Activated T-cell treated with anti-CD3 and anti-CD28 coated beads, Interleukin-2, amount 50 U/mL, for 48 hours (primary cell): ENCODE results near the gene FPGS.
"Not testable (repeated sequence)": the region's sequence is repeated elsewhere in the genome, so short reads cannot be mapped to it uniquely, and the experiment has no call there.

Experiments used
- DNase-seq, 2 experiments: peaks; one replicate each; pipeline ENCODE4 v3.0.0-alpha.2; 2020

Gene FPGS

DNA sequence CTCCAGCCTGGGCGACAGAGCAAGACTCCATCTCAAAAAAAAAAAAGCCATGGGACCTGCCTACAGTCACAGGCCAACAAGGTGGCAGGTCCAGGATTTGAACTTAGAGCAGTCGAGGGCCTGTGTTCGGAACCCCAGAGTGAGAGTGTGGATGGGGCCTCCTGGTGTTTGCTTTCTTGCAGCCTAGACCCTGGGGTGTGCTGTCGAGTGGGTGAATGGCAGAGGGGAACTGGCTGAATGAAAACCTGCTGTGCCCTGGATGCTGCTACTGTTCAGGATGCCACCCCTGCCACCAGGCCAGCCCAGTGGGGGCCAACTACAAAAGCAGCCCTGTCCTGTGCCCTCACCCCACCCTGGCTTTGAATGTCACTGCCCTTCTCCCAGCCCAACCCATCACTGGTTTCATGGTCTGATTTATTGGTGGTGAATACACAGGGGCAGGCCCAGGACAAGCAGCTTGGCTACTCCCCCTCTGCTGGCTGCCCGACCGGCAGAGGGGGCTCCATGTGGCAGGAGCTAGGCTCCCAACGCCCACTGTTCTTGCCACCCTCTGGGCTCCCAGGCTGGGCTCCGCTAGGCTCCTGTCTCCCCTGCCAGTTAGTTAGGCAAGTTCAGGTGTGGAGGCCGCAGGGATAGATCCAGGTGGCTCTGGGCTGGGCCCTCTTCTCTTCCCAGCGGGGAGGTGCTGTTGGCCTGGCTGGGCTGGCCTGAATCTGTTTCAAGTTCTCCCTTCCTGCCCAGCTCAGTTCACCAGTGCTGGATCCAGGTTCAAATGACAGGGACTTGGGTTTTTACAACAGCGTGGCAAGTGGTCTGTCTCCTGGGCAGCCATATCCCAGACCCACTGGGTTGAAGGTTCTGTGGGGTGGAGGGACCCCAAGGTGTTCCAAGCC is 12.2 kb downstream of the FPGS start:
- no peak for DNase-seq

DNA sequence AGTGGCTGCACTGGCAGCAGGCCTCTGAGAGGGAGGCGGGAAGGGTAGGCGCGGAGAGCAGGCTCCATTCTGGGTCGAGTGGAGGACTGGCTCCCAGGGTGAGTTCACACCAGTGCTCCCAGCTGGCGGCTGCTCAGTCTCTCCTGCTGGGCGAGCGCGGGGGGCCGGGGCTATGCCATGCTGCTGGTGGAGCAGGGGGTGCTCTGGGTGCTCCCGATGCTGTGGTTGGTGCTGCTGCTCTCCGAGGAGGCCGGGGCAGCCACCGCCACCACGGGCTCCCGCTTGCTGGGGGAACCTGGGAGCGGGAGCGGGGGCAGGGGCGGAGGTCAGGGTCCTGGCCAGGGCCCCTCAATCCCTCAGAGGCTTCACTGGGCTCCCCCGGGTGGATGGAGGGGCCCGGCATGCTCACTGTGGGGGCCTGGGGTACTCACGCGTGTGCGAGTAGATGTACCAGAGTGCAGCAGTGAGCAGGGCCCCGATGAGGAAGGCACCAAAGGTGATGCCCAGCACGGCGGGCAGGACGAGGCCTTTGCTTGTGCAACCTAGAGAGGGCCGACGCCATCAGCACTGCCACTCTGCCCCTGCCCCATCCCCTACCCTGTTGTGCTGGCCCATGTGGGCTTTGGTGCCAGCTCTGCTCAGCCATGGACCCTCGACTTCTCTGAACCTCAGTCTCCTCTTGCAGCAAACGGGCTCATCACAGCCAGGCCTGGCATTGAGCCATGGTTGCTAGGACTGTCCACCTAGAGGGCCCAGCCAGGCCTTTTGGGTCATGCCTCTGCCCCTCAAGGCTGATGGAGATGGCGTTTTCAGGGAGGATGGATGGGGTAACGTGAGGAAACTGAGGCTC is 13.1 kb downstream of the FPGS start:
- DNase-seq = no peak

DNA sequence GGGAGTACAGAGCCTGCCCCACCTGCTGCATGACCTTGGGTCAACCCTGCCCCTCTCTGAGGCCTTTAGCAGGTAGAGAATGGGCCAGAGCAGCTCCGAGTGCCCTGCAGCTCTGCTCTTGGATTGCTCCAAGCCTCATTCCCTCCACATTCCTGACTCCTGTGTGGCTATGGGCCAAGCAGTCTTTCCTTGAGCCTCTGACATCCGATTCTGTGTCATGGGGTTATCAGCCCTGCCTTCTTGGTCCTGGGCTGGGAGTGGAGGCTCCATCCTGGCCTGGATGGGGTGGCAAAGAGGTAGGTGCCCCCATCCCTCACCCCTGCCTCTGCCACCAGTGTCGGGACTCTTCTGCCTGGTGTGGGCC is 13.7 kb downstream of the FPGS start:
- no peak for DNase-seq

DNA sequence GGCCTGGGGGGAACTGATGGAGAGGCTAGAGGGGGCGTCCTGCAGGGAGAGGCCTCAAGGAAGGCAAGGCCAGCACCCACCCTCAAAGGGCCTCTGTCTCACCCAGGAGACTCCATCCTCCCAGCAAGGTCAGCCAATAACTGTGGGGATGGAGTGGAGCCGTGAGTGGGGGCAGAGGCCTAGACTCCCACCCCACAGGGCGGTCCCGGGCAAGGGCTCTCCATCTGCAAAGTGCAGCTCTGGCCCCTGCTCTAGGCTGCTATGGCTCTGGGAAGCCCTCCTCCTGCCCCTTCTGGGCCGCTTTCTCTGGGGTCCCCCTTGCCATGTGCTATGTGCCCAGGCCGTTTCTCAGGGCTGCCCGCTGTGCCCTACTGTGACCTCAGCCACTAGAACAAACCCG is 14.0 kb downstream of the FPGS start:
- DNase-seq = no peak

DNA sequence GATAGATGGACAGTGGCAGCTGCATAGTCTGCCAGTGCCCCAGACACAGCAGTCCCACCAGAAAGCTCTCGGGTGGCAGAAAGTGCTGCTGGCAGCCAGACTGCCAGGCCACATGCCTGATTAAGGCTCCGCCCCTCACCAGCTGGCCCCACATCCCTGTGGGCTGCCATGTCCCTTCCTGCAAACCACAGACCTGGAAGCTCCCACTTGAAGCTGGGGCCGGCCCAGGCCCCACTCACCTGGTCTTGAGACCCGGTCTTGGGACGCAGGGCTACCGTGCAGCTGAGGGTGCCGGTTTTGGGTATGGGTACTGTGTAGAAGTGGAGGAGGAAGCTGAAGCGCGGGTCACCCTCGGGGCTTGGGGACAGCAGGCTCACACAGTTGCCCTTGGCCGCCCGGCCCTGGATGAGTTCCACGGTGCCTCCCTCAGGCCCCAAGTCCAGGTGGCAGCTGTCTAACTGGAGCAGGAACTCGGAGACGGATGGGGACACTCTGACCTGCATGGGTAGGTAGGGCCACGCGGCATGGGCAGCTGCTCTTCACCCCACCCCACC is 15.3 kb downstream of the FPGS start:
- DNase-seq = no peak

DNA sequence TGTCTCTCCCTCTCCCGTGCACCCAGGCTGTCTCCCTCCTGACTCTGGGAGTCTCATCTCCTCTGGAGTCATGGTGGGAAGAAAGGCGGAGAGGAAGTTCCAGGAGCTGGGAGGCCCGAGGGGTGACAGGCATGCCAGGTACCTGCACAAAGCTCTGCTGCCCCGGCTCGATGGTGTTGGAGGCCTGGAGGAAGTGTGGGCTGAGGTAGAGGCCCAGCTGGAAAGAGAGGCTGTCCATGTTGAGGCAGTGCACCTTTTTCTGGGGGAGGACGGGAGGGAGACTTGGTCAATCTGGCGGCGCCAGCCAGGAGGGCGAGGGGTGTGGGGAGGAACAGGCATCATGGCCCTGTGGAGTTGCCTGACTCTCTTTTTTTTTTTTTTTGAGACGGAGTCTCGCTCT is 15.9 kb downstream of the FPGS start:
- no peak for DNase-seq

DNA sequence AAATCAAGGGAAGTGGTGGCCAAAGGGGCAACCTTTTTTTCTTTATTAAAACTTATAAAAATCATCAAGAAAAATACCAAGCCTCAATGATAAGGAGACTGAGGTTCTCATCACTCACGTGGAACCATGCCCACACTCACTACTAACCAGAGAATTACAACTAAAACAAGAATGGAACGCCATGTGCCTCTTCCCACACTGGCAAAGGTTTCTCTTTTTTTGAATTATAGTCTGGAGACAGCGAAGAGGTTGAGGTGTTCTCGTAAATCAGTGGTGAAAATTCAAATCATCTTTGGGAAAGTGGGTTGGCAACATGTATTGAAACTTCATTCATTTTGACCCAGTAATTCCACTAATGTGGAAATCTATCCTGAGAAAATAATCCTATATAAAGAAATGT is 19.4 kb downstream of the FPGS start:
- DNase-seq = no peak

DNA sequence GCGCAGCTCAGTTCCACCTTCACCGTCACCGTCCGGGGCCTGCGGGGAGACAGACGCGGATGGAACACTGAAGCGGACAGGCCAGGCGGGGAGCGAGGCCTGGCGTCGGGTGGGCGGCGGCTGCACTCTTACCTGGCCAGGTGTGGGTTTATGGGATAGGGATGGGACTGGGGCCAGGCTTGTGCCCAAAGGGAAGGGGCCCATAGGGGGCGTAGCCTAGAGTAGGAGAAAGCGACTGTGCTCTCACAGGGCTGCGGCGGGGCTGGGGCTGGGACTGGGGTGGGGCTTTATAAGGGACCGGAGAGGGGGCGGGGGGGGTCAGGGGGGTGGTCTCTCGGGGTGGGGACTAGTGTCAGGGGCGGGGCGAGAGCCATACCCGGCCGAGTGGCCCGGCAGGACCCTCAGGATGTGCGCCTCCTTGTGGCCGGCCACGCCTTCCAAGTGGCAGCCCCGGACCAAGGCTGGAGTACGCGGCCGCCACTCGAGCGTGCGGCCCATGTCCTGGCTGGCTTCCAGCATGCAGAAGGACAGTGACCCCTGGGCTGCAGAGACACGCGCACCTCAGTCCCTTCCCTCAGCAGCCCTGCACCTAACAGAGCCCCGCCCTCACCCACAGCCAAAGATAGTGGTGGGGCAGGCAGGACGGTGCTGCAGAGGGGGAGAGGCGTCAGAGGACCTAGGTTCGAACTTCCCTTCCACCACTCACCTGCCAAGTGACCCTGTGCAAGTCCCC is 22.8 kb downstream of the FPGS start:
- DNase-seq = no peak

DNA sequence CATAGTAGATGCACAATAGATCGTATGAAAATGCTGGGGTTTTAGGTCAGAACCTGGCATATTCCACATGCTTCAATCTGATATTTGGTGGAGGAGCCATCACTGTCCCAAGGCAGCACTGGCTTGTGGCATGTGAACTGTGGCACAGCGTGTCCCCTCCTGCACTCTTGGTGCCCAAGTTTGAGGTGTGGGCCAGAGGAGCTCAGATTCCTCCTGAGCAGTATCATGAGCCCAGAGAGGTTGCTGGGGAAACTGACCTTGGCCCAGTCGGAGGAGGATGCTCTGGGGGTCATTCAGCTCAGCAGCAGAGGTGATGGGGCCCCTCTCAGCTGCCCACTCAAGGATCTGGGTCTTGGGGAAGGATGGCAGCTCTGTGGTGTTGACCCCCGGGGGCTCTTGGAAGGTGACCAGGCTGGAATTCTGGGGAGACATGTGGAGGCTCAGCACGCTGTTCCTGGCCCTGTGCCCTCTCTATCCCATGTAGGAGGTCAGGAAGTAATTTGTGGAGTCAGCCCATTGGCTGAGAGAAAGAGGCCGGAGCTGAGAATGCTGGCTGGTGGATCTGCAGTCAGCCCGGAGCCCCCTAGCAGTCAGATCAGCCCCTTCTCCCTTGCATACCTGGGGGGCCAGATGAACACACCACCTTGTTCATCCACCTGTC is 23.7 kb downstream of the FPGS start:
- no peak for DNase-seq

DNA sequence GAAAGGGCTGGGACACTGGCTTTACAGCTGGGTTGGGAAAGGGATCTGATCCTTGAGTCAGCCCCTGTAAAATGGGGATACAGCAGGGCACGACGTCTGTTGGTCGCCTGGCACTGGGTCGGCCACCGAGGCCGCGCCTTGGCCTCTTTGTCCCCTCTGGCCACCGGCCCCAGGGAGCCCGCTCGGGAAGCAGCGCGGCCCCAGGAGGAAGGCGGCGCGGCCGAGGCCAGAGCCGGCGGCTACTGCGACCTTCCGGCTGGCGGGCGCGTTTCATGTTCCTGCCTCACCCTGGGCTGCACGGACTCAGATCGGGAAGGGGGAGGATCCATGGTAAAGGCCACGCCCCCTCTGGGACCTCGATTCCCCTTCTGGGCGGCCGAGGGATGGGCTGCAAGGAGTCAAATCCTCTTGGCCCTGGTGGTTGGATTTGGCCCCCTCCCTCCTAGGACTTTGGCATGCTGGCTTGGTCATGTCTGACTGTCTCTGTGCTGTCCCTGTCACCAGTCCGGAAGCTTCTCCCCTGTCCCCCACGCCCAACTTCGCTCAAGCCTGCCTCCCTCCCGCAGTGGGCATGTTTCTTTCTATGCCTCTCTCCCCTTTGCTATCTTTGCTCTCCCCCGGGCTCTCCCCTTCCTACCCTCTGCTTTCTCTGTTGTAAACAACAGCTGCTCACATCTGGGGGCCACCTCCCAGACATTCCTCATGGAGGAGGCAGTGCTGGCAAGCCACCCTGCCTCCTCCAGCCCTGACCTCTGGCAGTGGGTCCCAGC is 25.8 kb downstream of the FPGS start:
- DNase-seq = no peak

DNA sequence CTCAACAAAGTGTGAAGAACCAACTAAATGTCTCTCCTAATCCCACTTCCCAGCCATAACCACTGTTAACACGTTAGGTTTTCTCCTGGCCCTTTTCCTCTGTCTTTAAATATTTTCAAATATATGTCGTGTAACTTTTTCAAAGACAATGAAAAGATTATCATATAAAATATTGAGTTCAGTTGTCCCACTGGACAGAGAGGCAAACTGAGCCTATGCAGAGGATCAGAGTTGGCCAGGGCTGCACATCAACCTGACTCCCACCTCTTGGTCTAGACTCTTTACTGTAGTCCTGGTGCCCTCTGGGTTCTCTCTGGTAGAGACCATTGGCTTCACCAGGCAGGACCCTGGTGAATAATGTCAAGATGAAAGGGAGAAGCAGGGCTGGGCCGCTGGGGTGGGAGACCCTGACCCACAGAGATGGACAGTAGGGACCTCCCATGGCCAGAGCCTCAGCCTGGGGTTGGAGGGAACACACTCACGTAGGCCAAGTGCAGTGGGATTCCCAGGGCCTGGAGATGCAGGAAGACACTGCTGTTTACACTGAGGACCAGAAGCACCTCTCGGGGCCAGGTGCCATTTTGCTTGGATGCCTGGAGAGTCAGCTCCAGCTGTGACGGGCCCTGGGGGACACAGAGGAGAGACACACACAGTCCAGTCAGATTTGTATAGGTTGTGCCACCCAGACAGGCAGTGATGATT is 26.7 kb downstream of the FPGS start:
- no peak for DNase-seq

DNA sequence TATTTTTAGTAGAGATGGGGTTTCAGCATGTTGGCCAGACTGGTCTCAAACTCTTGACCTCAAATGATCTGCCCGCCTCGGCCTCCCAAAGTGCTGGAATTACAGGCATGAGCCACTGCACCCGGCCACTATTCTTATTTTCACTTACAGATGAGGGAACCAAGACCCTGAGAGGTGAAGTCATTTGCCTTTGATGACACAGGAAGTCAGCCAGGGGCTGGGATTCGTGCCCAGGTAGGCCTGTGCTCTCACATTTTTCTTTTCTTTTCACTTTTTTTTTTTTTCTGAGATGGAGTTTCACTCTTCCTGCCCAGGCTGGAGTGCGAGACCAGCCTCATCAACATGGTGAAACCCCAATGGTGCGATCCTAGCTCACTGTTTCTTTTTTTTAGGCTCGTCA is 29.6 kb downstream of the FPGS start:
- DNase-seq = no peak

DNA sequence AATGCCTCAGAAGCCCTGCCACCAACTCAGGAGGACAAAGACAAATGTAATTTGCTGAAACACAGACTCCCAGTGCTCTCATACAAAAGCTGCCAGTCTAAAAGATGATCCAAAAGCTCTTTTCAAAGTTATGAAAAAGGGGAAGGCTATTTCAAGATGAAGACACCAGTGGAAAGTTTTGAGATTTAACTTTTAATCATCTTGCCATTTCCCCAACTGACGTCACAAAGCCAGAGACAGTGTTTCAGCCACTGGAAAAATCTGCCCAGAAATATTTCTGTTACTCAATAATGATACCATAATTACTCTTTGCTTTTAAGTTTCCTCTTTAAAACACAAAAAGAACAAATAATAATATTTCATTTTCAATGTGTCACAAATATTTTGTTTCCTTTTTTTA is 30.9 kb downstream of the FPGS start:
- DNase-seq = no peak

DNA sequence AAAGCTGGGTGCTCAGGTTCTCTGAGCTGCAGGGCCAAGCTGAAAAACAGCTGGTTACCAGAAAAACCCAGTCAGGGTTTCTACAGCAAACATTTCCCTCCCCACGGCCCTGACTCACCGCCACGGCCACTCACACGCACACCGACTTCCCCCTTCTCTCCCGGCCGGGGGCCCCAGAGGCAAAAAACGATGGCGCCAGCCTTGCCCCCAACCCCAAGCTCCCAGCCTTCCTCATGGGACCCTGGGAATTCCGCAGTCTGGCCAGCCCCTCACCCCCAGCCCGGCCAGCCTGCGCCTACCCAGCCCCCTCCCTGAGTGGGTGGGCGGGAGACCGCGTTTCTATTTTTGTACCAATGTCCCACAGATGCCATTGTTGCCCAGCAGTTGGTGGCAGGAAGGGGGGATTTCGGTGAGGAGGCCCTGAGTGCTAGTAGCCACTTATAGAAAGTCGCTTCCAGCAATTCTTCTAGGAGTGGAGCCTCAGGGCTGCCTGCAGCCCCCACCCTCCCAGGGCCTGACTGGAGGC is 33.4 kb downstream of the FPGS start:
- DNase-seq = peak; percentile 57 to 64

DNA sequence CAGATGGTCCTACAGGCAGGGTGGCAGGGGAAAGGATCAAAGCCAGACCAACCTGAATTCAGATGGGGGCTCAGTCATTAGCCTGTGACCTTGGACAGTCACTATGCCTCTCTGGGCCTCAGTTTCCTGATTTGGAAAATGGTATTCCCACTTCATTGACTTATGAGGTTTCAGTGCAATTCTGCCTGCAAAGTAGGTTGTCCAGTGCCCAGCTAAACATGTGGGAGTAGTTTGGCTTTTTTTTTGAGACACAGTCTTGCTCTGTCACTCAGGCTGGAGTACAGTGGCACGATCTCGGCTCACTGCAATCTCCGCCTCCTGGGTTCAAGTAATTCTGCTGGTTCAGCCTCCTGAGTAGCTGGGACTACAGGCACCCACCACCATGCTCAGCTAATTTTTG is 33.9 kb downstream of the FPGS start:
- not testable (repeated sequence) for DNase-seq

DNA sequence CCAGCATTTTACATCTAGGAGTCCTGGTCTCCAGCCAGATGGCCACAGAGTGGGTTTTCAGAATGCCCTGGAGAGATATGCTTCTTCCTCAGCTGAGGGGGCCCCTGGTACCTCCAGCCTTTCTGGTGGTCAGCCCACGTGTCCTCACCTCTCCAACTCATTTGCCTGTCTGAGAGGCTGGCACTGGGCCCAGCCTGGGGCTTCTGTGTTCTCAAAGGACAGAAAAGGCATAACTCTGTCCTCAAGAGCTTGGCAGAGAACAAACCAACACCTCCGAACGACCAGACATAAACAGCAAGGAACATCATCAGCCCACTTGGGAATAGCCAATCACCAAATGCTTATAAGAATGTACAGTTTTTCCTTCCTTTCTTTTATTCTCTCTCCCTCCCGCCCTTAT is 34.7 kb downstream of the FPGS start:
- no peak for DNase-seq

DNA sequence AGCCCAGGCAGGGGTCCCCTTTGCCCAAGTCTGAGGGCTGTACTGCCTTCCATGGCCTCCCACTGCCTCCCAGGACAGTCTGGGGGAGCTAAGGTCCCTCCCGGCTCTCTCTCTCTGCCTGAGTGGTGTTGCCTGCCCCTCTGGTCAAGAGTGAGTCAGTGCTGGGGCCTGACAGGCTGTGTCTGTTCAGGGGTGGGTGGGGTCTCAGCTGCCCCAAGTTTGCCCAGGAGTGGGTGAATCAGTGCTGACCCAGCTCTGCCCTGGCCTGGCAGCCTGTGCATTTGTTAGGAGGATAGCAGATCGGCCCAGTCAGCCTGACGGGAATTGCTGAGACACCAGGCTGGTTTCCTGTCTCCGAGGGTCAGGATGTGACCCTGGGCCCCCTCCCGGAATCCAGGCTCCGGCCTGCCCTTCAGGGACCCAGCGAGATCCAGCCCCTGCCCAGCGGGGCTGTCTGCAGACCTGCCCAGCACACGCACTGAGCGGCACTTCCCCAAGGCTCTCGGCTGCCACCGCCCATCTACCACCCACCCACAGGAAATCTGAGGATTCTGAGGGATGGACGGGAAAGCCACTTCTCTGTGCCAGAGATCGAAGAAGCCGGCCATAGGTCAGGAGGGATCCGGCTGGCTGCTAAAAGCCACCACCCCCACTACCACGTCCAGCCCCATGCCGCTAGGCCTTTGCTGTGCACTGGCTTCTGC is 35.8 kb downstream of the FPGS start:
- DNase-seq = no peak

DNA sequence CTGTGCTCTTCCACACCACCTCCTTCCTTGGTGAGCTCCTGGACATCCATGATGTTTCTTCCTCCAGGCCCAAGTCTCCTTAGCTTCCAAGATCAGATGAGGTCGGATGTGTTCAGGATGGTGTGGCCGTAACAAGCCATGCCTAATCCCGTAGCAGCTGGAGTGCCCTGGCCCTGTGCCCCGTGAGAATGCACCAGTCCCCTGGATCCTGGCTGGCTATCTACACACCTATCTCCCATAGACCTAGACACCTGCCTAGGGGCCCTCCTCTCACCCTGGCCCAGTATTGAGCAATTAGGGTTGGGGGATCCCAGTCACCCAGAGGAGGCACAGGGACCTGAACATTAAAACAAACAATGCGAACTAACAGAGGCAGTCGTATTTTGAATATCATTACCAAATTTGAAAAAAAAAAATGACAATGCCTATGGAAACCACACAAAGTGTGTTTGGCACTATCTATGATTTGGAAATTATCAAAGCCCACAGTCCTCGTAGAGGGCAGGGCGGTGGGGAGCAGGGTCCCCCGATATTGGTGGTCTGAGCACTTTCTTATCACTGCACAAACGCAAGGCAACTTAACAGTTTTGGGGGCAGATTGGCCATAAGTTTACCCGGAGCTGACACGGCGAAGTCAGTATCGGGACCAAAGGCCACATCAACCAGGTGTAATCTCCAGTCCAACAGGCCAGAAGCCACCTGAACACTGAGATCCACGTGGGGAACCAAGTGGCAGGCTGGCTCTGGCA is 38.6 kb downstream of the FPGS start:
- no peak for DNase-seq

DNA sequence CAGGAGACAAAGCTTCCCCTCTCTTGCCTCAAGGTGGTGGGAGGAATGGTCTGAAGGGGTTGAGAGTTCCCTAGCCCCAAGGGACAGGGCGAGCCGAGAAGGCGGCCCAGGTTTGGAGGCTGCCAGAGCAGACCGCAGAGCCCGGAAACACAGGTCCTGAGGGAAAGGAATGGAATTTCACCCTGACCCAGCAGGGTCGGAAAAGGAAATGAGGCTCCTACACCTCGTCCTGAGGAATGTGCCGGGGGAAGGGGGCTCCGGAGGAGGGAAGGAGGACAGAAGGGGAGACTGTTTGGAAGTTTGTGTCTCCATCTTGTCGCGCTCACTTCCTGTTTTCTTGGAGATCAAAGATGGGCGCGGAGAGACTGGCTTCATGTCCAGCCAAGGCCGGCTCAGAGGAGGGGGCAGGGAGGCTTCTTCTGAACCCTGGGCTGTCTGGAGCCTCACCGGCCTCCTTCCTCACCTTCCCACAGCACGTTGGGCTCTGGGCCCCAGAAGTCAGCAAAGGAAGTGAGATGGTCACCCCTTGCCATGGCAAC is 42.2 kb downstream of the FPGS start:
- DNase-seq = no peak
